HG02642 (cell line): ENCODE results near the gene TSTD1.

Experiments
- ATAC-seq: cut with Tn5 transposase; IDR thresholded peaks from one replicate; pipeline ENCODE4 v1.9.1; 2021; ENCODE audit warnings: mild to moderate bottlenecking; ENCODE audit not compliant: unreplicated experiment, poor library complexity

TSTD1 gene

GRCh38 chr1:161038523-161039153, at the start of gene TSTD1:
TSS of gene TSTD1 (minus strand) at chr1:161038964. CDS start at chr1:161038889, 75 bp downstream.
- peak; percentile 88 for ATAC-seq

GRCh38 chr1:161086457-161086856, 47.7 kb upstream of the TSTD1 start:
- ATAC-seq, result no peak

GRCh38 chr1:161085165-161085564, 46.4 kb upstream of the TSTD1 start:
- no peak for ATAC-seq

GRCh38 chr1:161084597-161084988, 45.8 kb upstream of the TSTD1 start:
- ATAC-seq, result no peak

- no peak for ATAC-seq
Observed at GRCh38 chr1:161083748-161084596, 45.2 kb upstream of the TSTD1 start.

- ATAC-seq, result no peak
Observed at GRCh38 chr1:161082996-161083747, 44.4 kb upstream of the TSTD1 start.

GRCh38 chr1:161082483-161082882, 43.7 kb upstream of the TSTD1 start:
- ATAC-seq, result no peak

- no peak for ATAC-seq
Observed at GRCh38 chr1:161081519-161081918, 42.8 kb upstream of the TSTD1 start.

- ATAC-seq, result no peak
Observed at GRCh38 chr1:161080441-161081405, 42.0 kb upstream of the TSTD1 start.

GRCh38 chr1:161079436-161080110, 40.8 kb upstream of the TSTD1 start:
- ATAC-seq, result no peak

- no peak for ATAC-seq
Observed at GRCh38 chr1:161077426-161077825, 38.7 kb upstream of the TSTD1 start.

- no peak for ATAC-seq
Observed at GRCh38 chr1:161076410-161076809, 37.6 kb upstream of the TSTD1 start.

- no peak for ATAC-seq
Observed at GRCh38 chr1:161074676-161075368, 36.1 kb upstream of the TSTD1 start.

- no peak for ATAC-seq
Observed at GRCh38 chr1:161073474-161074121, 34.8 kb upstream of the TSTD1 start.

GRCh38 chr1:161072751-161073449, 34.1 kb upstream of the TSTD1 start:
- no peak for ATAC-seq

GRCh38 chr1:161071886-161072371, 33.2 kb upstream of the TSTD1 start:
- ATAC-seq, result no peak

- ATAC-seq, result no peak
Observed at GRCh38 chr1:161070761-161071160, 32.0 kb upstream of the TSTD1 start.
